HepG2 (cell line): Measurements from ENCODE around the gene TAF8. TPM values are rescaled to one million over a fixed set of nuclear protein-coding genes. Genes with fewer than 3 reads are reported as not detected.

Source experiments
- ATF7 ChIP-seq, 2 experiments: fragments of 450-650 bp in 1 of 2; sonication (generic) in 1 of 2; formaldehyde crosslinking in 1 of 2; IDR thresholded peaks; 2 replicates each; pipeline versions ENCODE4 v1.4.0 to v1.6.1; 2016 to 2020; ENCODE audit warnings: antibody characterized with exemption in 1 of 2, mild to moderate bottlenecking in 1 of 2, missing genetic modification reagents in 1 of 2
- MED1 ChIP-seq: sonication (generic); formaldehyde crosslinking; IDR thresholded peaks from 2 replicates; pipeline ENCODE4 v1.4.0; 2020; ENCODE audit warnings: missing genetic modification reagents
- REPIN1 ChIP-seq: sonication (generic); formaldehyde crosslinking; IDR thresholded peaks from 2 replicates; pipeline ENCODE4 v1.8.0; 2022; ENCODE audit warnings: missing genetic modification reagents, low read depth, mild to moderate bottlenecking, borderline replicate concordance
- ZNF224 ChIP-seq: sonication (generic); formaldehyde crosslinking; IDR thresholded peaks from 2 replicates; pipeline ENCODE4 v1.5.0; 2020; ENCODE audit warnings: mild to moderate bottlenecking, missing genetic modification reagents
- ZNF263 ChIP-seq: sonication (generic); formaldehyde crosslinking; IDR thresholded peaks from 2 replicates; pipeline ENCODE4 v1.4.0; 2020; ENCODE audit warnings: missing genetic modification reagents
- ZNF274 ChIP-seq: sonication (generic); formaldehyde crosslinking; IDR thresholded peaks from 2 replicates; pipeline ENCODE4 v1.5.1; 2020; ENCODE audit warnings: mild to moderate bottlenecking, missing genetic modification reagents
- polyA plus RNA-seq, 8 experiments: library from polyadenylated mRNA; depleted of rRNA in 3 of 8; stranded (reverse) in 7 of 8; unstranded in 1 of 8; fragments of >200 nt; fragmentation: Illumina TruSeq in 4 of 8; extraction: Trizol in 4 of 8; gene quantifications; 2 replicates each; pipeline versions ENCODE4 v1.2.1 to v1.2.3, GENCODE V29; 2011 to 2016; ENCODE audit warnings: low read depth in 4 of 8, missing spikeins in 1 of 8, mixed read lengths in 1 of 8; ENCODE audit not compliant: insufficient read depth in 1 of 8
- total RNA-seq, 5 experiments: library from RNA; depleted of rRNA; stranded (reverse); fragments of >200 nt; fragmentation: Illumina TruSeq; extraction: Trizol; gene quantifications; 2 replicates each; pipeline ENCODE4 v1.2.3, GENCODE V29; 2016; ENCODE audit warnings: low read depth in 1 of 5
- TF ChIP-seq, protein P1 (sequence below): sonication (generic); formaldehyde crosslinking; IDR thresholded peaks from 2 replicates; pipeline ENCODE4 v1.5.1; 2020; ENCODE audit warnings: mild to moderate bottlenecking, missing genetic modification reagents, moderate library complexity
- TF ChIP-seq, protein P2 (sequence below): IDR thresholded peaks from 2 replicates; pipeline ENCODE4 v1.4.0; 2020; ENCODE audit warnings: mild to moderate bottlenecking, missing genetic modification reagents
- TF ChIP-seq, protein P3 (sequence below): IDR thresholded peaks from 2 replicates; pipeline ENCODE4 v1.6.1; 2016
- TF ChIP-seq, protein P4 (sequence below), 2 experiments: sonication (generic) in 1 of 2; formaldehyde crosslinking in 1 of 2; IDR thresholded peaks; 2 replicates each; pipeline versions ENCODE4 v1.5.1 to v1.6.1; 2011 to 2020; ENCODE audit warnings: borderline replicate concordance in 1 of 2, low read depth in 1 of 2, low read length in 1 of 2, mild to moderate bottlenecking in 1 of 2, missing genetic modification reagents in 1 of 2, moderate library complexity in 1 of 2
- TF ChIP-seq, protein P5 (sequence below): sonication (generic); formaldehyde crosslinking; conservative IDR thresholded peaks from 2 replicates; pipeline ENCODE4 v1.8.0; 2022; ENCODE audit warnings: mild to moderate bottlenecking, moderate library complexity, missing genetic modification reagents

Gene TAF8
- total and polyA plus RNA-seq, 2 of the 13 experiments (the other 11 are each of a cell fraction or from before 2014, with no cell fraction given): 25.2 to 25.8 TPM

DNA sequence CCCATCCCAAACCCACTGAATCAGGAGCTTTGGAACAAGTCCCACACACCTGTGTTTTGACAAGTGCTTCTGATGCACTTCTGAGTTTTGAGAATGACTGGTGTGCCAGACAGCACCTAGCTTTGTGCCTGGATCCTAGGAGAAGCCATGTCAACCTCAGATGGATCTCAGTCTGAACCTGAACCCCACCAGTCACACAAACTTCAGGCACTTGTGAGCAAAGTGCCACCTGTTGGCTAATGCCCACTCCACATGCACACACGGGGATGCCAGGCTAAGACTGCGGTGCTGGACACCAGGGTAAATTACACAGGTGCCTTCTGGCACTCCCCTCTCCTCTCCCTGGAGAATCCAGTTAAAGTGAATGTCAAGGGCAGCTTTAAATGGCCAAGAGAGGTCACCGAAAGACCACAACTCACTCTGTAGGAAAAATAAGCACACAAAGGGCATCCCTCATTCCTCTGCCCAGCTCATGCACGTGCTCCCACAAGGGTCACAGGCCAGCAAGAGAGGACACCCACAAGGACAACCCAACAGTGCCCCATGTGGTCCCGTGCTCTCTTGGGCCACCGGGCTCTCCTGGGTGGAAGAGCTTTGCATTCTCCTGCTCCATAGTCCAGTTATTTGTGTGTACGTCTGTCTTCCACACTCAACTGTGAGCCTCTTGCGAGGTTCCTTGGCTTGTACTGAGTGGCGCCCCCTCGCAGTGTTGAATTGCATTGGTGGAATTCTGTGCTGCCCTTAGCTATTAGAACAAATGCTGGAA lies 45.6 kb downstream of the TAF8 start (continued):
- TF ChIP-seq, protein P1, sequence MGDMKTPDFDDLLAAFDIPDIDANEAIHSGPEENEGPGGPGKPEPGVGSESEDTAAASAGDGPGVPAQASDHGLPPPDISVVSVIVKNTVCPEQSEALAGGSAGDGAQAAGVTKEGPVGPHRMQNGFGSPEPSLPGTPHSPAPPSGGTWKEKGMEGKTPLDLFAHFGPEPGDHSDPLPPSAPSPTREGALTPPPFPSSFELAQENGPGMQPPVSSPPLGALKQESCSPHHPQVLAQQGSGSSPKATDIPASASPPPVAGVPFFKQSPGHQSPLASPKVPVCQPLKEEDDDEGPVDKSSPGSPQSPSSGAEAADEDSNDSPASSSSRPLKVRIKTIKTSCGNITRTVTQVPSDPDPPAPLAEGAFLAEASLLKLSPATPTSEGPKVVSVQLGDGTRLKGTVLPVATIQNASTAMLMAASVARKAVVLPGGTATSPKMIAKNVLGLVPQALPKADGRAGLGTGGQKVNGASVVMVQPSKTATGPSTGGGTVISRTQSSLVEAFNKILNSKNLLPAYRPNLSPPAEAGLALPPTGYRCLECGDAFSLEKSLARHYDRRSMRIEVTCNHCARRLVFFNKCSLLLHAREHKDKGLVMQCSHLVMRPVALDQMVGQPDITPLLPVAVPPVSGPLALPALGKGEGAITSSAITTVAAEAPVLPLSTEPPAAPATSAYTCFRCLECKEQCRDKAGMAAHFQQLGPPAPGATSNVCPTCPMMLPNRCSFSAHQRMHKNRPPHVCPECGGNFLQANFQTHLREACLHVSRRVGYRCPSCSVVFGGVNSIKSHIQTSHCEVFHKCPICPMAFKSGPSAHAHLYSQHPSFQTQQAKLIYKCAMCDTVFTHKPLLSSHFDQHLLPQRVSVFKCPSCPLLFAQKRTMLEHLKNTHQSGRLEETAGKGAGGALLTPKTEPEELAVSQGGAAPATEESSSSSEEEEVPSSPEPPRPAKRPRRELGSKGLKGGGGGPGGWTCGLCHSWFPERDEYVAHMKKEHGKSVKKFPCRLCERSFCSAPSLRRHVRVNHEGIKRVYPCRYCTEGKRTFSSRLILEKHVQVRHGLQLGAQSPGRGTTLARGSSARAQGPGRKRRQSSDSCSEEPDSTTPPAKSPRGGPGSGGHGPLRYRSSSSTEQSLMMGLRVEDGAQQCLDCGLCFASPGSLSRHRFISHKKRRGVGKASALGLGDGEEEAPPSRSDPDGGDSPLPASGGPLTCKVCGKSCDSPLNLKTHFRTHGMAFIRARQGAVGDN (CRISPR knock-in tag): peak; percentile 69
- peak; percentile 44; the same call in 1 of the 2 replicates for TF ChIP-seq MED1 (CRISPR knock-in tag)
- TF ChIP-seq, protein P2, sequence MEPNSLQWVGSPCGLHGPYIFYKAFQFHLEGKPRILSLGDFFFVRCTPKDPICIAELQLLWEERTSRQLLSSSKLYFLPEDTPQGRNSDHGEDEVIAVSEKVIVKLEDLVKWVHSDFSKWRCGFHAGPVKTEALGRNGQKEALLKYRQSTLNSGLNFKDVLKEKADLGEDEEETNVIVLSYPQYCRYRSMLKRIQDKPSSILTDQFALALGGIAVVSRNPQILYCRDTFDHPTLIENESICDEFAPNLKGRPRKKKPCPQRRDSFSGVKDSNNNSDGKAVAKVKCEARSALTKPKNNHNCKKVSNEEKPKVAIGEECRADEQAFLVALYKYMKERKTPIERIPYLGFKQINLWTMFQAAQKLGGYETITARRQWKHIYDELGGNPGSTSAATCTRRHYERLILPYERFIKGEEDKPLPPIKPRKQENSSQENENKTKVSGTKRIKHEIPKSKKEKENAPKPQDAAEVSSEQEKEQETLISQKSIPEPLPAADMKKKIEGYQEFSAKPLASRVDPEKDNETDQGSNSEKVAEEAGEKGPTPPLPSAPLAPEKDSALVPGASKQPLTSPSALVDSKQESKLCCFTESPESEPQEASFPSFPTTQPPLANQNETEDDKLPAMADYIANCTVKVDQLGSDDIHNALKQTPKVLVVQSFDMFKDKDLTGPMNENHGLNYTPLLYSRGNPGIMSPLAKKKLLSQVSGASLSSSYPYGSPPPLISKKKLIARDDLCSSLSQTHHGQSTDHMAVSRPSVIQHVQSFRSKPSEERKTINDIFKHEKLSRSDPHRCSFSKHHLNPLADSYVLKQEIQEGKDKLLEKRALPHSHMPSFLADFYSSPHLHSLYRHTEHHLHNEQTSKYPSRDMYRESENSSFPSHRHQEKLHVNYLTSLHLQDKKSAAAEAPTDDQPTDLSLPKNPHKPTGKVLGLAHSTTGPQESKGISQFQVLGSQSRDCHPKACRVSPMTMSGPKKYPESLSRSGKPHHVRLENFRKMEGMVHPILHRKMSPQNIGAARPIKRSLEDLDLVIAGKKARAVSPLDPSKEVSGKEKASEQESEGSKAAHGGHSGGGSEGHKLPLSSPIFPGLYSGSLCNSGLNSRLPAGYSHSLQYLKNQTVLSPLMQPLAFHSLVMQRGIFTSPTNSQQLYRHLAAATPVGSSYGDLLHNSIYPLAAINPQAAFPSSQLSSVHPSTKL (CRISPR knock-in tag): peak; percentile 49
- 0 out of 2 replicates have a peak, but pooled peaks have one; percentile 16 for TF ChIP-seq REPIN1 (CRISPR knock-in tag)
- 0 out of 2 replicates have a peak, but pooled peaks have one; percentile 62 for TF ChIP-seq ZNF224 (CRISPR knock-in tag)
- TF ChIP-seq ZNF263 (CRISPR knock-in tag): peak; percentile 95
- TF ChIP-seq, protein P3, sequence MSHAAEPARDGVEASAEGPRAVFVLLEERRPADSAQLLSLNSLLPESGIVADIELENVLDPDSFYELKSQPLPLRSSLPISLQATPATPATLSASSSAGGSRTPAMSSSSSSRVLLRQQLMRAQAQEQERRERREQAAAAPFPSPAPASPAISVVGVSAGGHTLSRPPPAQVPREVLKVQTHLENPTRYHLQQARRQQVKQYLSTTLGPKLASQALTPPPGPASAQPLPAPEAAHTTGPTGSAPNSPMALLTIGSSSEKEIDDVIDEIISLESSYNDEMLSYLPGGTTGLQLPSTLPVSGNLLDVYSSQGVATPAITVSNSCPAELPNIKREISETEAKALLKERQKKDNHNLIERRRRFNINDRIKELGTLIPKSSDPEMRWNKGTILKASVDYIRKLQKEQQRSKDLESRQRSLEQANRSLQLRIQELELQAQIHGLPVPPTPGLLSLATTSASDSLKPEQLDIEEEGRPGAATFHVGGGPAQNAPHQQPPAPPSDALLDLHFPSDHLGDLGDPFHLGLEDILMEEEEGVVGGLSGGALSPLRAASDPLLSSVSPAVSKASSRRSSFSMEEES (CRISPR knock-in tag): peak; percentile 35; the same call in 1 of the 2 replicates
- TF ChIP-seq, protein P4, sequence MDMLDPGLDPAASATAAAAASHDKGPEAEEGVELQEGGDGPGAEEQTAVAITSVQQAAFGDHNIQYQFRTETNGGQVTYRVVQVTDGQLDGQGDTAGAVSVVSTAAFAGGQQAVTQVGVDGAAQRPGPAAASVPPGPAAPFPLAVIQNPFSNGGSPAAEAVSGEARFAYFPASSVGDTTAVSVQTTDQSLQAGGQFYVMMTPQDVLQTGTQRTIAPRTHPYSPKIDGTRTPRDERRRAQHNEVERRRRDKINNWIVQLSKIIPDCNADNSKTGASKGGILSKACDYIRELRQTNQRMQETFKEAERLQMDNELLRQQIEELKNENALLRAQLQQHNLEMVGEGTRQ (IDR thresholded peaks at IDR 0.05; ENCODE audit: low read depth, low read length): no peak
- TF ChIP-seq, protein P4 (CRISPR knock-in tag; IDR thresholded peaks at IDR 0.05; ENCODE audit: borderline replicate concordance): 0 out of 2 replicates have a peak, but pooled peaks have one; percentile 21
- TF ChIP-seq ATF7 (IDR thresholded peaks at IDR 0.05): no peak
- TF ChIP-seq ATF7 (CRISPR knock-in tag; IDR thresholded peaks at IDR 0.05): 0 out of 2 replicates have a peak, but pooled peaks have one; percentile 8
- TF ChIP-seq, protein P5, sequence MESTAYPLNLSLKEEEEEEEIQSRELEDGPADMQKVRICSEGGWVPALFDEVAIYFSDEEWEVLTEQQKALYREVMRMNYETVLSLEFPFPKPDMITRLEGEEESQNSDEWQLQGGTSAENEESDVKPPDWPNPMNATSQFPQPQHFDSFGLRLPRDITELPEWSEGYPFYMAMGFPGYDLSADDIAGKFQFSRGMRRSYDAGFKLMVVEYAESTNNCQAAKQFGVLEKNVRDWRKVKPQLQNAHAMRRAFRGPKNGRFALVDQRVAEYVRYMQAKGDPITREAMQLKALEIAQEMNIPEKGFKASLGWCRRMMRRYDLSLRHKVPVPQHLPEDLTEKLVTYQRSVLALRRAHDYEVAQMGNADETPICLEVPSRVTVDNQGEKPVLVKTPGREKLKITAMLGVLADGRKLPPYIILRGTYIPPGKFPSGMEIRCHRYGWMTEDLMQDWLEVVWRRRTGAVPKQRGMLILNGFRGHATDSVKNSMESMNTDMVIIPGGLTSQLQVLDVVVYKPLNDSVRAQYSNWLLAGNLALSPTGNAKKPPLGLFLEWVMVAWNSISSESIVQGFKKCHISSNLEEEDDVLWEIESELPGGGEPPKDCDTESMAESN: 0 out of 2 replicates have a peak, but pooled peaks have one; percentile 37
- 0 out of 2 replicates have a peak, but pooled peaks have one; percentile 30 for TF ChIP-seq ZNF274
